OCI-LY1 (cell line): ENCODE results near the gene TERT.

ENCODE experiments used
- CTCF ChIP-seq: fragments of 200-600 bp; sonication (generic), shearing (Covaris generic); IDR thresholded peaks from 2 replicates; pipeline ENCODE4 v1.5.1; 2017; ENCODE audit warnings: mild to moderate bottlenecking, antibody characterized with exemption, low read length, moderate library complexity, mixed read lengths
- EZH2 ChIP-seq: fragments of 200-600 bp; sonication (generic), shearing (Covaris generic); IDR thresholded peaks from 2 replicates; pipeline ENCODE4 v1.8.0; 2017; ENCODE audit warnings: borderline replicate concordance, mixed run types, mild to moderate bottlenecking, antibody characterized with exemption, low read length, moderate library complexity, mixed read lengths

- TF ChIP-seq EZH2 (no peak), CTCF (no peak)
Measured at GRCh38 chr5:1285883-1286291, 9.0 kb downstream of the TERT start.
